ACC112 (cell line): ENCODE measurements around the gene EYA2.
"Not testable (repeated sequence)": the region's sequence is repeated elsewhere in the genome, so short reads cannot be mapped to it uniquely, and the experiment has no call there.

Source experiments
- H2AFZ ChIP-seq: fragments of 200-600 bp; sonication (generic); one replicate; pipeline ENCODE4 v1.6.0; 2017; ENCODE audit warnings: antibody characterized with exemption, low read length; ENCODE audit not compliant: unreplicated experiment
- H3K27ac ChIP-seq: fragments of 200-600 bp; sonication (generic); 2 replicates; pipeline ENCODE4 v1.5.1; 2014; ENCODE audit warnings: low read depth, mild to moderate bottlenecking, antibody characterized with exemption, low read length, moderate library complexity
- H3K27me3 ChIP-seq: fragments of 200-600 bp; sonication (generic); 2 replicates; pipeline ENCODE4 v1.6.1; 2014; ENCODE audit warnings: mild to moderate bottlenecking, antibody characterized with exemption, low read length, moderate library complexity, mixed read lengths; ENCODE audit not compliant: insufficient read depth
- H3K36me3 ChIP-seq: fragments of 200-600 bp; sonication (generic); 2 replicates; pipeline ENCODE4 v1.6.1; 2016; ENCODE audit warnings: mild to moderate bottlenecking, antibody characterized with exemption, low read length, moderate library complexity, mixed read lengths; ENCODE audit not compliant: insufficient read depth
- H3K4me1 ChIP-seq: fragments of 200-600 bp; sonication (generic); one replicate; pipeline ENCODE4 v1.6.1; 2016; ENCODE audit warnings: low read length, mixed read lengths; ENCODE audit not compliant: insufficient read depth, unreplicated experiment, control insufficient read depth
- H3K4me3 ChIP-seq: fragments of 200-600 bp; sonication (generic); 2 replicates; pipeline ENCODE4 v1.5.1; 2014; ENCODE audit warnings: mild to moderate bottlenecking, low read depth, low read length
- H3K79me2 ChIP-seq: fragments of 200-600 bp; sonication (generic); one replicate; pipeline ENCODE4 v1.6.0; 2016; ENCODE audit warnings: low read length; ENCODE audit not compliant: control insufficient read depth, unreplicated experiment, insufficient read depth

The EYA2 gene

GRCh38 chr20:46930640-46931339 lies 36.1 kb downstream of the EYA2 start:
- peaks cover 7% of the 10 kb centered on the region; the same call in 1 of the 2 replicates for H3K27me3 ChIP-seq
- H3K36me3 ChIP-seq: no peaks in the 10 kb centered on the region
- H3K79me2 ChIP-seq: no peaks in the 10 kb centered on the region
- no peak overlapping the region for H3K27ac ChIP-seq
- no peaks in the 10 kb centered on the region for H3K4me1 ChIP-seq
- H3K4me3 ChIP-seq: no peak overlapping the region
- H2AFZ ChIP-seq: no peak overlapping the region

- H3K27ac ChIP-seq: no peak overlapping the region
- H3K79me2 ChIP-seq: no peaks in the 10 kb centered on the region
- H3K4me1 ChIP-seq: no peaks in the 10 kb centered on the region
- peaks cover 7% of the 10 kb centered on the region; the same call in 1 of the 2 replicates for H3K27me3 ChIP-seq
- no peak overlapping the region for H3K4me3 ChIP-seq
- H2AFZ ChIP-seq: no peak overlapping the region
- no peaks in the 10 kb centered on the region for H3K36me3 ChIP-seq
These were observed 37.1 kb downstream of the EYA2 start for GRCh38 chr20:46931699-46932098.

- not testable (repeated sequence) for H3K4me1 ChIP-seq, H3K79me2 ChIP-seq, H2AFZ ChIP-seq, H3K27me3 ChIP-seq, H3K4me3 ChIP-seq, H3K27ac ChIP-seq, H3K36me3 ChIP-seq
These were observed 37.8 kb downstream of the EYA2 start for GRCh38 chr20:46932439-46932838.

GRCh38 chr20:46933150-46933549 lies 38.5 kb downstream of the EYA2 start:
- Histone ChIP-seq H3K4me3 (no peak overlapping the region), H3K27me3 (peaks cover 7% of the 10 kb centered on the region; the same call in 1 of the 2 replicates), H2AFZ (no peak overlapping the region), H3K36me3 (no peaks in the 10 kb centered on the region), H3K79me2 (no peaks in the 10 kb centered on the region), H3K27ac (no peak overlapping the region), H3K4me1 (no peaks in the 10 kb centered on the region)

GRCh38 chr20:46934746-46935287 lies 40.2 kb downstream of the EYA2 start:
- Histone ChIP-seq H3K79me2 (no peaks in the 10 kb centered on the region), H3K27ac (no peak overlapping the region)

GRCh38 chr20:46935394-46936017 lies 40.9 kb downstream of the EYA2 start:
- Histone ChIP-seq H3K27ac (no peak overlapping the region), H3K4me3 (no peak overlapping the region), H3K27me3 (peaks cover 7% of the 10 kb centered on the region; the same call in 1 of the 2 replicates), H2AFZ (no peak overlapping the region), H3K79me2 (no peaks in the 10 kb centered on the region), H3K4me1 (no peaks in the 10 kb centered on the region), H3K36me3 (no peaks in the 10 kb centered on the region)

More at GRCh38 chr20:46934746-46935287, 40.2 kb downstream of the EYA2 start:
- peaks cover 7% of the 10 kb centered on the region; the same call in 1 of the 2 replicates for H3K27me3 ChIP-seq
- H2AFZ ChIP-seq: no peak overlapping the region
- no peaks in the 10 kb centered on the region for H3K36me3 ChIP-seq
- H3K4me1 ChIP-seq: no peaks in the 10 kb centered on the region
- H3K4me3 ChIP-seq: no peak overlapping the region

- H3K4me1 ChIP-seq: no peaks in the 10 kb centered on the region
- no peaks in the 10 kb centered on the region for H3K79me2 ChIP-seq
- no peak overlapping the region for H3K27ac ChIP-seq
- no peak overlapping the region for H3K4me3 ChIP-seq
- no peaks in the 10 kb centered on the region for H3K36me3 ChIP-seq
- peaks cover 5% of the 10 kb centered on the region; the same call in 1 of the 2 replicates for H3K27me3 ChIP-seq
- no peak overlapping the region for H2AFZ ChIP-seq
These were observed 41.9 kb downstream of the EYA2 start for GRCh38 chr20:46936415-46937156.

- Histone ChIP-seq H3K4me1 (no peaks in the 10 kb centered on the region), H3K27me3 (no peaks in the 10 kb centered on the region), H3K36me3 (no peaks in the 10 kb centered on the region), H3K27ac (no peak overlapping the region), H2AFZ (no peak overlapping the region), H3K79me2 (no peaks in the 10 kb centered on the region), H3K4me3 (no peak overlapping the region)
These were observed 42.5 kb downstream of the EYA2 start for GRCh38 chr20:46937157-46937523.

- no peak overlapping the region for H2AFZ ChIP-seq
- H3K79me2 ChIP-seq: no peaks in the 10 kb centered on the region
- no peaks in the 10 kb centered on the region for H3K4me1 ChIP-seq
- H3K27me3 ChIP-seq: no peaks in the 10 kb centered on the region
- no peak overlapping the region for H3K27ac ChIP-seq
- H3K36me3 ChIP-seq: no peaks in the 10 kb centered on the region
- no peak overlapping the region for H3K4me3 ChIP-seq
These were observed 43.0 kb downstream of the EYA2 start for GRCh38 chr20:46937533-46938226.

GRCh38 chr20:46938434-46938833 lies 43.8 kb downstream of the EYA2 start:
- Histone ChIP-seq H3K36me3 (no peaks in the 10 kb centered on the region), H3K27me3 (no peaks in the 10 kb centered on the region), H3K4me1 (no peaks in the 10 kb centered on the region), H3K4me3 (no peak overlapping the region), H2AFZ (no peak overlapping the region), H3K27ac (no peak overlapping the region), H3K79me2 (no peaks in the 10 kb centered on the region)
